Gastrocnemius medialis (tissue), 4 donors: ENCODE measurements around the gene MYCN.

Experiments
- POLR2A ChIP-seq, 2 donors: fragments of 450-650 bp; IDR thresholded peaks; one replicate each; pipeline ENCODE4 v1.6.1; 2017; ENCODE audit warnings: antibody characterized with exemption in 2 of 2, mild to moderate bottlenecking in 2 of 2, moderate library complexity in 2 of 2
- TF ChIP-seq, protein P1 (sequence below), 5 experiments: fragments of 450-650 bp in 3 of 5; fragments of 200-600 bp in 2 of 5; sonication (generic) in 2 of 5; IDR thresholded peaks in 4 of 5; conservative IDR thresholded peaks in 1 of 5; 1 replicate in 4 of 5; 2 replicates in 1 of 5; pipeline ENCODE4 v1.5.1; 2016 to 2019; ENCODE audit warnings: antibody characterized with exemption in 5 of 5, mild to moderate bottlenecking in 3 of 5, moderate library complexity in 3 of 5

- TF ChIP-seq, protein P1, sequence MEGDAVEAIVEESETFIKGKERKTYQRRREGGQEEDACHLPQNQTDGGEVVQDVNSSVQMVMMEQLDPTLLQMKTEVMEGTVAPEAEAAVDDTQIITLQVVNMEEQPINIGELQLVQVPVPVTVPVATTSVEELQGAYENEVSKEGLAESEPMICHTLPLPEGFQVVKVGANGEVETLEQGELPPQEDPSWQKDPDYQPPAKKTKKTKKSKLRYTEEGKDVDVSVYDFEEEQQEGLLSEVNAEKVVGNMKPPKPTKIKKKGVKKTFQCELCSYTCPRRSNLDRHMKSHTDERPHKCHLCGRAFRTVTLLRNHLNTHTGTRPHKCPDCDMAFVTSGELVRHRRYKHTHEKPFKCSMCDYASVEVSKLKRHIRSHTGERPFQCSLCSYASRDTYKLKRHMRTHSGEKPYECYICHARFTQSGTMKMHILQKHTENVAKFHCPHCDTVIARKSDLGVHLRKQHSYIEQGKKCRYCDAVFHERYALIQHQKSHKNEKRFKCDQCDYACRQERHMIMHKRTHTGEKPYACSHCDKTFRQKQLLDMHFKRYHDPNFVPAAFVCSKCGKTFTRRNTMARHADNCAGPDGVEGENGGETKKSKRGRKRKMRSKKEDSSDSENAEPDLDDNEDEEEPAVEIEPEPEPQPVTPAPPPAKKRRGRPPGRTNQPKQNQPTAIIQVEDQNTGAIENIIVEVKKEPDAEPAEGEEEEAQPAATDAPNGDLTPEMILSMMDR (IDR thresholded peaks at IDR 0.05 in 4 of 5, conservative IDR thresholded peaks at IDR 0.05 in 1 of 5): no peak
- no peak for TF ChIP-seq POLR2A (IDR thresholded peaks at IDR 0.05)
Observed at GRCh38 chr2:15934291-15934945, 5.9 kb upstream of the MYCN start.
